Measurements from ENCODE around the gene CEP72. TPM values are rescaled to one million over a fixed set of nuclear protein-coding genes. Genes with fewer than 3 reads are reported as not detected.
"Not testable (repeated sequence)": the region's sequence is repeated elsewhere in the genome, so short reads cannot be mapped to it uniquely, and the experiment has no call there.

CEP72 gene
- total RNA-seq, 1 donor from 2014 or later = 27.8 TPM

- Mint-ChIP-seq H3K4me3 (no peak overlapping the region), H3K4me1 (ENCODE audit: unreplicated experiment) (no peaks in the 10 kb centered on the region), H3K36me3 (no peaks in the 10 kb centered on the region), H3K9me3 (peaks cover 5% of the 10 kb centered on the region), H3K27ac (no peak overlapping the region), H3K27me3 (peaks cover 49% of the 10 kb centered on the region)
- TF ChIP-seq CTCF (conservative IDR thresholded peaks at IDR 0.05) = no peak
- peak; percentile 22 for DNase-seq (ENCODE audit: extremely low spot score, unreplicated experiment)
Observed at GRCh38 chr5:580436-580835, 31.7 kb upstream of the CEP72 start.

GRCh38 chr5:581266-581665 is 30.9 kb upstream of the CEP72 start:
- no peaks in the 10 kb centered on the region for H3K36me3 Mint-ChIP-seq
- H3K27me3 Mint-ChIP-seq = peaks cover 50% of the 10 kb centered on the region
- H3K27ac Mint-ChIP-seq = no peak overlapping the region
- TF ChIP-seq CTCF (conservative IDR thresholded peaks at IDR 0.05) = no peak
- no peaks in the 10 kb centered on the region for H3K4me1 Mint-ChIP-seq (ENCODE audit: unreplicated experiment)
- no peaks in the 10 kb centered on the region for H3K9me3 Mint-ChIP-seq
- no peak for DNase-seq (ENCODE audit: extremely low spot score, unreplicated experiment)
- H3K4me3 Mint-ChIP-seq = no peak overlapping the region

- H3K27me3 Mint-ChIP-seq = peaks cover 48% of the 10 kb centered on the region
- no peak for TF ChIP-seq CTCF (conservative IDR thresholded peaks at IDR 0.05)
- no peak for DNase-seq (ENCODE audit: extremely low spot score, unreplicated experiment)
- no peaks in the 10 kb centered on the region for H3K4me1 Mint-ChIP-seq (ENCODE audit: unreplicated experiment)
- no peaks in the 10 kb centered on the region for H3K9me3 Mint-ChIP-seq
- H3K36me3 Mint-ChIP-seq = no peaks in the 10 kb centered on the region
- H3K4me3 Mint-ChIP-seq = no peak overlapping the region
- H3K27ac Mint-ChIP-seq = no peak overlapping the region
Observed at GRCh38 chr5:581941-582340, 30.2 kb upstream of the CEP72 start.

- DNase-seq (ENCODE audit: extremely low spot score, unreplicated experiment); H3K9me3 Mint-ChIP-seq; H3K36me3 Mint-ChIP-seq; H3K27ac Mint-ChIP-seq; H3K4me1 Mint-ChIP-seq (ENCODE audit: unreplicated experiment); H3K4me3 Mint-ChIP-seq: not testable (repeated sequence)
- peaks cover 48% of the 10 kb centered on the region for H3K27me3 Mint-ChIP-seq
Observed at GRCh38 chr5:582445-582844, 29.7 kb upstream of the CEP72 start.

- no peaks in the 10 kb centered on the region for H3K36me3 Mint-ChIP-seq
- peaks cover 52% of the 10 kb centered on the region for H3K27me3 Mint-ChIP-seq
- H3K27ac Mint-ChIP-seq = no peak overlapping the region
- H3K4me3 Mint-ChIP-seq = no peak overlapping the region
- H3K9me3 Mint-ChIP-seq = no peaks in the 10 kb centered on the region
- no peaks in the 10 kb centered on the region for H3K4me1 Mint-ChIP-seq (ENCODE audit: unreplicated experiment)
- no peak for TF ChIP-seq CTCF (conservative IDR thresholded peaks at IDR 0.05)
- DNase-seq (ENCODE audit: extremely low spot score, unreplicated experiment) = no peak
Observed at GRCh38 chr5:582936-583635, 29.1 kb upstream of the CEP72 start.

GRCh38 chr5:583645-584044 is 28.5 kb upstream of the CEP72 start:
- no peaks in the 10 kb centered on the region for H3K4me1 Mint-ChIP-seq (ENCODE audit: unreplicated experiment)
- no peak overlapping the region for H3K4me3 Mint-ChIP-seq
- TF ChIP-seq CTCF (conservative IDR thresholded peaks at IDR 0.05) = no peak
- no peaks in the 10 kb centered on the region for H3K9me3 Mint-ChIP-seq
- H3K36me3 Mint-ChIP-seq = no peaks in the 10 kb centered on the region
- no peak overlapping the region for H3K27ac Mint-ChIP-seq
- no peak for DNase-seq (ENCODE audit: extremely low spot score, unreplicated experiment)
- H3K27me3 Mint-ChIP-seq = peaks cover 53% of the 10 kb centered on the region
